T-helper 1 cell treated with Interleukin-12 subunit alpha and Interleukin-12 subunit beta and Interleukin-4 antibody, amounts not matched to agents 30 μg/mL and 1 μg/mL, for 36 hours (primary cell): ENCODE results near the gene MEN1.
"Not testable (repeated sequence)": the region's sequence is repeated elsewhere in the genome, so short reads cannot be mapped to it uniquely, and the experiment has no call there.

Source experiments
- H3K27ac Mint-ChIP-seq: one replicate; pipeline ENCODE4 v1.8.0; 2021; ENCODE audit warnings: mild to moderate bottlenecking, mixed read lengths
- H3K27me3 Mint-ChIP-seq: one replicate; pipeline ENCODE4 v1.8.0; 2021; ENCODE audit warnings: low read depth, mixed read lengths
- H3K36me3 Mint-ChIP-seq: one replicate; pipeline ENCODE4 v1.8.0; 2021; ENCODE audit warnings: low read depth, mixed read lengths
- H3K4me1 Mint-ChIP-seq: one replicate; pipeline ENCODE4 v1.8.0; 2021; ENCODE audit warnings: low read depth, mixed read lengths
- H3K4me3 Mint-ChIP-seq: one replicate; pipeline ENCODE4 v1.8.0; 2021; ENCODE audit warnings: mild to moderate bottlenecking, moderate library complexity, mixed read lengths
- H3K9me3 Mint-ChIP-seq: one replicate; pipeline ENCODE4 v1.8.0; 2021; ENCODE audit warnings: mixed read lengths

MEN1 gene

GRCh38 chr11:64831411-64831891 lies 21.1 kb upstream of the MEN1 start:
- Mint-ChIP-seq H3K36me3 (no peaks in the 10 kb centered on the region), H3K27me3 (no peaks in the 10 kb centered on the region), H3K4me1 (no peaks in the 10 kb centered on the region), H3K9me3 (no peaks in the 10 kb centered on the region), H3K27ac (no peak overlapping the region), H3K4me3 (no peak overlapping the region)

DNA sequence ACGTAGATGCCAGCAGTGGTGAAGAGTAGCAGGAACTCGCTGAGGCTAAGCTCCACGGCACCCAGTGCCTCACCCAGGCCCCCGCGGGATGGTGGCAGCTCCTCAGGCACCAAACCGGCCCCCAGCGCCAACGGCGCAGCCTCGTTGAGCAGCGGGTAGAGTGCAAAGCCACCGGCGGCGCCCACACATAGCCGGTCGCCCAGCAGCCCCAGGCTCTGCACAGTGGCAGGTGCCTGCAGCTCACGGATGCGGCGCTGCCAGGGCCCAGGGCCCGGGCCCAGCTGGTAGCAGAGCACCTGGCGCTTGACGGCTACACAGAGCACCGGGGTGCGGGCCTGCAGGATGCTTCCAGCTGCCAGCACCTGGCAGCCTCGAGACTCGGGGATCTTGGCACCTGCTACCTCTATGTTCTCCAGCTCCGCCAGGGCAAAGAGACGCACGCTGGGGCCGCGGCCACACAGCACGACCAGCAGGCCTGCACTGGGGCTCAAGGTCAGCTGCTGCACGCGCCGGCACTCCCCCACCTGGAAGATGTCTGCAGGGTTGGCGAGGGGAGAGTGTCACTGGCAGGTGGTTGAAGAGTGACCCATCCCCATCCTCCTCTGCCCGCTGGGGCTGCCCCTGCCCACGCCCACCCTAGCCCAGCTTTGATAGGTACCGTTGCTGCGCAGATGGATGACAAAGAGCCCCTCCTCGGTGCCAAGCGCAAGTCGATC lies 19.3 kb upstream of the MEN1 start:
- Mint-ChIP-seq H3K27me3 (no peaks in the 10 kb centered on the region), H3K4me3 (no peak overlapping the region), H3K4me1 (no peaks in the 10 kb centered on the region), H3K36me3 (no peaks in the 10 kb centered on the region), H3K27ac (no peak overlapping the region), H3K9me3 (no peaks in the 10 kb centered on the region)

GRCh38 chr11:64827451-64827839 lies 17.1 kb upstream of the MEN1 start:
- no peaks in the 10 kb centered on the region for H3K36me3 Mint-ChIP-seq
- H3K27me3 Mint-ChIP-seq = no peaks in the 10 kb centered on the region
- no peak overlapping the region for H3K4me3 Mint-ChIP-seq
- H3K9me3 Mint-ChIP-seq = no peaks in the 10 kb centered on the region
- H3K4me1 Mint-ChIP-seq = no peaks in the 10 kb centered on the region
- no peak overlapping the region for H3K27ac Mint-ChIP-seq

DNA sequence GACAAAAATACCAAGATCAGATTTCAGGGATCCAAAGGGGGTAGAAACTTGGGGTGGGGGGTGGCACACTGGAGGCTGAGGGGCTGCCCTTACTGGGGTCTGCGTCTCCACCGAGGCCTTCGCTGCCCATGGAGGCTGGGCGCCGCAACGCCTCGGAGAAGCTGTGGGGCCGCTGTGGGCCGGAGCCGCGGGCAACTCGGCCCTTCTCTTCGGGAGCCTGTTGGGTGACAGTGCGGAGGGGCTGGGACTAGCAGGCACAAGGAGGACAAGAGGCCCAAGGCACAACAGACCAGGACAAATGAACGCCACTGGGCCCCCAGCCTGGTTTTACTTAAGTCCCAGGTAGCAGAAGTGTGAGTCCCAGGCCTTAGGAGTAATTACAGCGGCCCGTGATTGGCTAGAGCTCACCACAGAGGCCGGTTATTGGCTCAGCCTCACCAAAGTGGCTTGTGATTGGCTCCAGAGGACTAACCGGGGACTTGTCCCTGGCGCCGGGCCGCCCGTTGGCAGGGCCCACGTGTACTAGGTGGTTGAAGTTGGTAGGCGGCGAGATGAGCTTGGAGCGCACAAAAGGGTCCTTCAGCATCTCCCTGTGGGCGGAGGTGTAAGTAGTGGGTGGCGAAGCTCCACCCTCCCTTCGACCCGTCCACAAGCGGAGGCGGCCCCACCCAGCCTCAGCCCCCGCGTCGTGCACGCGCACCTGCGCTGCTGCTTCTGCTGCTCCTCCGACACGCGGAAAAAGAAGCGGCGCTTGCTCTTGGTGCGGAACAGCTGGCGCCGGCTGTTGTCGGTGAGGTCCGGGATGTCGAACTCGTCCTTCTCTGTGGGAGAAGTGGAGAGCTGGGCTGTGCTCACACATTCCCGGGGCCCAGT lies 16.5 kb upstream of the MEN1 start:
- Mint-ChIP-seq H3K4me3 (no peak overlapping the region), H3K27me3 (no peaks in the 10 kb centered on the region), H3K36me3 (no peaks in the 10 kb centered on the region), H3K4me1 (no peaks in the 10 kb centered on the region), H3K9me3 (no peaks in the 10 kb centered on the region), H3K27ac (no peak overlapping the region)

DNA sequence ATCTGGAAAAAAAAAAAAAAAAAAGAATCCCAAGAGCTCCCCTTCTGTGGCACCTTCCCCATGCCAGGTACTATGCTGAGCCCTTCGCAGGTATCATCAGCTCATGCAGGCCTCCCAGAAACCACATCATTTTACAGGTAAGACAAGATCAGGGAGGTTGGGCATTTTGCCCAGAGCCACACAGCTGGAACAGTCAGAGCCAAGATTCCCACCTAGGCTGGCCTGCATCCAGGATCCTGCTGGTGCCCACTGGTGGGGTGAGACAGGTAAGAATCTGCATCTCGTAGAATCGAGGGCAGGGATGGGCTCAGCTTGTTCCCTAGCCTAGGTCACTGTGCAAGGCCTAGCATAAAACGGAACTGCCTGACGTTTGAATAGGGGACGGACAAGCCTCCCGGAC lies 15.7 kb upstream of the MEN1 start:
- Mint-ChIP-seq H3K27me3 (no peaks in the 10 kb centered on the region), H3K27ac (no peak overlapping the region), H3K4me1 (no peaks in the 10 kb centered on the region), H3K9me3 (no peaks in the 10 kb centered on the region), H3K4me3 (no peak overlapping the region), H3K36me3 (no peaks in the 10 kb centered on the region)

- Mint-ChIP-seq H3K27ac (no peak overlapping the region), H3K4me1 (no peaks in the 10 kb centered on the region), H3K9me3 (no peaks in the 10 kb centered on the region), H3K27me3 (no peaks in the 10 kb centered on the region), H3K4me3 (no peak overlapping the region), H3K36me3 (no peaks in the 10 kb centered on the region)
Measured at GRCh38 chr11:64823568-64824119, 13.3 kb upstream of the MEN1 start.

DNA sequence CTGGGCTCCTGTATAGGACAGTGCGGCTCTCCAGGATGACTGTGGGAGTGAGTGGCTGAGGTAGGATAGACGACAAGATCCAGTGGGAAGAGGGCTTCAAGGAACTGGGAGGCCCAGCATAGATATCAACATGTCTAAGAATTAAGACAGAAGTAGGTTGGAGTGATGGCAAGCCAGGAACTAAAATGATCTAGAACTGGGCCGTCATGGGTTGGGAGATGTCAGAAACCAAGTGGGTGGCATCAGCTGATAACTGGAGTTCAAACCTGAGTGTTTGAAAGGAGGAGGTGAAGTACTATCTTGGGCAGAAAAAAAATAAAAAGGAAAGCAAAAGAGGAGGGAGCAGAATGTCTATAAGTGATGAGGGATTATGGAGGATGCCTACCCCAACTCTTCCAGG lies 7.1 kb upstream of the MEN1 start:
- Mint-ChIP-seq H3K4me1 (no peaks in the 10 kb centered on the region), H3K27ac (no peak overlapping the region), H3K4me3 (no peak overlapping the region), H3K27me3 (peaks cover 8% of the 10 kb centered on the region), H3K9me3 (no peaks in the 10 kb centered on the region), H3K36me3 (no peaks in the 10 kb centered on the region)

DNA sequence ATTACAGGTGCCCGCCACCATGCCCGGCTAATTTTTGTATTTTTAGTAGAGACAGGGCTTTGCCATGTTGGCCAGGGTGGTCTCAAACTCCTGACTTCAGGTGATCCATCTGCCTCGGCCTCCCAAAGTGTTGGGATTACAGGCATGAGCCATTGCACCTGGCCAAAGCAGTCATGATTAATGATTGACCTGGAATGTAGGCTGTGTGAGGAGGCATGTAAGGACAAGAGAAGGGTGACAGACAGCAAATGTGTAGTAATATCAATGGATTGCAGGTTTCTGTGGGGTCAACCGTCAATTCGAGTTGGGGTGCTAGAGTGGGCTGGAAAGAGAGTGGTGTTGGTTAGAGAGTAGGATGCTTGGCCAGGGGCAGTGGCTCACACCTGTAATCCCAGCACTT lies 5.1 kb upstream of the MEN1 start:
- H3K4me3 Mint-ChIP-seq, H3K9me3 Mint-ChIP-seq, H3K4me1 Mint-ChIP-seq, H3K27me3 Mint-ChIP-seq, H3K36me3 Mint-ChIP-seq: not testable (repeated sequence)
- peak overlapping the region; percentile 7 for H3K27ac Mint-ChIP-seq

DNA sequence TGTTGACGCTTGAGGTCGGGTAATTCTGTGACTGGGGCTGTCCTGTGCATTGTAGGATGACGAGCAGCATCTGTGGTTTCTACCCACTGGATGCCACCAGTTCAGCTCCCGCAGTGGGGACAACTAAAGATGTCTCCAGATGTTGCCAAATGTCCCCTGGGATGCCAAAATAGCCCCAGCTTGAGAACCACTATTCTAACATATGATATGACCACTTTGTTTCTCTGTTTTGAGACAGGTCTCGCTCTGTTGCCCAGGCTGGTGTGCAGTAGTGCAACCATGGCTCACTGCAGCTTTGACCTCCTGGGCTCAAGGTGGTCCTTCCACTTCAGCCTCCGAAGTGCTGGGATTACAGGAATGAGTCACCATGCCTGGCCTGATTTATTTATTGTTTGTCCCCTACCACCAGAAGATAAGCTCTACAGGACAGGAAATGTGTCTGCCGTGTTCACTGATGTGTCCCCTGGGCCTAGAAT lies 4.4 kb upstream of the MEN1 start:
- H3K9me3 Mint-ChIP-seq = no peaks in the 10 kb centered on the region
- H3K36me3 Mint-ChIP-seq = no peaks in the 10 kb centered on the region
- no peak overlapping the region for H3K27ac Mint-ChIP-seq
- H3K4me3 Mint-ChIP-seq = no peak overlapping the region
- H3K27me3 Mint-ChIP-seq = peaks cover 8% of the 10 kb centered on the region
- peaks cover 6% of the 10 kb centered on the region for H3K4me1 Mint-ChIP-seq

DNA sequence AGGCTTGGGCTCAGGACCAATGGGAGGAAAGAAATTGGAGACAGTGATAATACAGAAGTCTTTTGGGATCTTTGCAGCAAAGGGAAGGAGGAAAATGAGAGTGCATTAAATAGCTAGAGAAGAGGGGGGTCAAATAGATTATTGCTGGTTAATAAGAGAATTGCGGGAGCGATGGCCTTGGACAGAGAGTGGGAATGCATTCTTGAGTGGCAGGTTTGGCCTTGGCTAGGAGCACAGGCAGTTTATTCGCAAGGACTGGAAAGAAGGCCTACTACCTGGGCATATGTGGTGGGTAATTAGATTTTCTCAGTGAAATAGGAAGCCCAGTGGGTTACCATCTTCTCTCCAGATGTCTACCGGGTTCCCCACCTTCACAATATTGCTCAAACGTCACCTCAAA lies 3.5 kb upstream of the MEN1 start:
- Mint-ChIP-seq H3K4me3 (no peak overlapping the region), H3K4me1 (peaks cover 12% of the 10 kb centered on the region), H3K27me3 (peaks cover 8% of the 10 kb centered on the region)

DNA sequence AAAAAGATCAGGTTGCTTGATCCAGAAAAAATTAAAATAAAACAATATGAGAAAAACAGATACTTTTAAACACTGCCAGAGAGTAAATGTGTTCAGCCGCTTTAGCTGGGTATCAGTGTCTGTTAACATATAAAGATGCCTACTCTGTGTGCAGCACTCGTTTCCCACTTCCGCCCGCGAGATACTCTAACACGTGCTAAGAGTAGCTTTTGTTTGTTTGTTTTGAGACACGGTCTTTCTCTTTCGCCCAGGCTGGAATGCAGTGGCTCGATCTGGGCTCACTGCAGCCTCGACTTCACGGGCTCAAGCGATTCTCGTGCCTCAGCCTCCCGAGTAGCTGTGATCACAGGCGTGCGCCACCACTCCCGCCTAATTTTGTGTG lies 531 bp upstream of the MEN1 start:
- H3K4me1 Mint-ChIP-seq = peaks cover 16% of the 10 kb centered on the region
- no peaks in the 10 kb centered on the region for H3K9me3 Mint-ChIP-seq
- H3K27ac Mint-ChIP-seq = peak overlapping the region; percentile 81
- peaks cover 4% of the 10 kb centered on the region for H3K27me3 Mint-ChIP-seq
- peaks cover 3% of the 10 kb centered on the region for H3K36me3 Mint-ChIP-seq
- peak overlapping the region; percentile 97 for H3K4me3 Mint-ChIP-seq

More for the DNA sequence above, 3.5 kb upstream of the MEN1 start:
- Mint-ChIP-seq H3K9me3 (no peaks in the 10 kb centered on the region), H3K36me3 (no peaks in the 10 kb centered on the region), H3K27ac (no peak overlapping the region)

DNA sequence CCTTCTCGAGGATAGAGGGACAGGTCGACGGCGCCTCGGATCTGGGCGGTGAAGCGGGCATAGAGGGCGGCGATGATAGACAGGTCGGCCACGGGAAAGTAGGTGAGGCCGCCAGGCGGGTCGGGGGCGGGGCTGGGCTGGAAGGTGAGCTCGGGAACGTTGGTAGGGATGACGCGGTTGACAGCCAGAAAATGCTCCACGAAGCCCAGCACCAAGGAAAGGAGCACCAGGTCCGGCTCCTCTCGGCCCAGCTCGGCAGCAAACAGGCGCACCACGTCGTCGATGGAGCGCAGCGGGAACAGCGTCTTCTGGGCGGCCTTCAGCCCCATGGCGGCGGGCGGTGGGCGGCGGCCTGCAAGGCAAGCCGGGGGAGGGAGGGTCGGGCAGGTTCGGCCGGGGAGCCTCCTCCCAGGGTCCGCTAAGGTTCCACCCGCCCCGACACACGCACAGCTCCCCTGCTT lies 540 bp downstream of the MEN1 start:
- H3K4me3 Mint-ChIP-seq = peak overlapping the region; percentile 97
- no peaks in the 10 kb centered on the region for H3K9me3 Mint-ChIP-seq
- H3K36me3 Mint-ChIP-seq = peaks cover 6% of the 10 kb centered on the region
- peaks cover 16% of the 10 kb centered on the region for H3K4me1 Mint-ChIP-seq
- H3K27ac Mint-ChIP-seq = peak overlapping the region; percentile 70
- H3K27me3 Mint-ChIP-seq = peaks cover 4% of the 10 kb centered on the region

DNA sequence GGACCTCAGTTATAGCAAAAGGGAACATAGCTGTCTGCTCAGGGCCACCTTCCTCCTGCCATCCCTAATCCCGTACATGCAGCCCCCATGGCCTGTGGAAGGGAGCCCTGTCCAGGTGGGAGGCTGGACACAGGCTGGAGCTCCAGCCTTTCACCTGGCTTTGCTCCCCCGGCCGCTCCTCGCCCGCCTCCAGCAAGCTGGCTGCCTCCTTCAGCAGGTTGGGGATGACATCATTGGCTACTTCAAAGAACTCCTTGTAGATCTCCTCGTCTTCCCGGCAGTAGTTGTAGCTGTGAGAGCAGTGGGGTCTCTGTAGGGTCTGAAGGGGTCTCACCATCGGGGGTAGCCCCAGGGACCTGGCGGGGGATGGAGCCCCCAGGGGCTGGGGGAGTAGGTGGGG lies 4.9 kb downstream of the MEN1 start:
- no peaks in the 10 kb centered on the region for H3K9me3 Mint-ChIP-seq
- H3K27me3 Mint-ChIP-seq = no peaks in the 10 kb centered on the region
- no peak overlapping the region for H3K27ac Mint-ChIP-seq
- peaks cover 6% of the 10 kb centered on the region for H3K36me3 Mint-ChIP-seq
- peaks cover 20% of the 10 kb centered on the region for H3K4me1 Mint-ChIP-seq
- H3K4me3 Mint-ChIP-seq = no peak overlapping the region

DNA sequence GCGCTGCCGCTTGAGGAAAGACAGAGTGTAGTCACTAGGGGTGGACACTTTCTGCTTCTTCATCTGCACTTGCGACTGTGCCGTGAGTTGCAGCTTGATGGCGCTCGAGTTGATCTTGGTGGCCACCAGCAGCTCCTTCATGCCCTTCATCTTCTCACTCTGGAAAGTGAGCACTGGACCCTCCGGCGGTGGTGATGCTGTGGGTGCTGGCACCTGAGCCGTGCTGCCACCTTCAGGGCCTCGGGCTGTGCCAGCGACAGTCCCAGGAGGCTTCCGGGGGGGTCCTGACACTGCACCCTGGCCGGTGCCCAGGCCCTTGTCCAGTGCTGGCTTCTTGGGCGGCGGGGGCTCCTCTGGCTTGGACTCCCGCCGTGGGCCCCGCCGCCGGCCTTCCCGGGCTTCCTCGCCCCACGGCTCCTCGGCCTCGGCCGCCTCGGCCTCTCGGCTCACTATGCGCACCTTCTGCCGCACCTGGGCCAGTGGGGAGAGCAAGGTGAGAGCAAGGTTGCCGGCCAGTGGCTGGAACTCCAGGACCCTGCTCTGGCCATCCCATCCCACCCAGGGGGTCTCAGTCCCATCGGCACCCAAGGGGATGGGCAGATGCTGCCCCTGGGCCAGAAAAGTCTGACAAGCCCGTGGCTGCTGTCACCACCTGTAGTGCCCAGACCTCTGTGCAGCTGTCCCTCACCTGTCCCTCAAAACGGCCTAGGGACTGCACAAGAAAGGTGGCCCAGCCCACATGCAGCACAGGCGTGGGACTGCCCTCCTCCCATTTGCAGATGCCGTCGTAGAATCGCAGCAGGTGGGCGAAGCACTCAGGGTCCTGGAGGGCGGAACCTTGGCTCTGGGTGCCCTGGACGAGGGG lies 5.8 kb downstream of the MEN1 start:
- H3K36me3 Mint-ChIP-seq = peaks cover 7% of the 10 kb centered on the region
- H3K4me1 Mint-ChIP-seq = peaks cover 17% of the 10 kb centered on the region
- no peaks in the 10 kb centered on the region for H3K9me3 Mint-ChIP-seq
- H3K27ac Mint-ChIP-seq = no peak overlapping the region
- H3K27me3 Mint-ChIP-seq = no peaks in the 10 kb centered on the region
- H3K4me3 Mint-ChIP-seq = no peak overlapping the region
